ENCODE results near the gene ATP6AP1.
A peak's percentile ranks its signal among the peaks of the same experiment; 100 is the strongest.
"Not testable (repeated sequence)": the region's sequence is repeated elsewhere in the genome, so short reads cannot be mapped to it uniquely, and the experiment has no call there.

Gene ATP6AP1

GRCh38 chrX:154428176-154429171 lies at the start of gene ATP6AP1:
TSS of gene ATP6AP1 (plus strand) at chrX:154428677. CDS start at chrX:154428693, 16 bp downstream.
- peak; percentile 96 for DNase-seq

- DNase-seq = peak; percentile 94
These were observed 49.5 kb upstream of the ATP6AP1 start, which contains the start of gene EMD for GRCh38 chrX:154378799-154379568. TSS of gene EMD (plus strand) at chrX:154379295. CDS start at chrX:154379485, 190 bp downstream.

GRCh38 chrX:154379569-154379951 lies 48.9 kb upstream of the ATP6AP1 start:
- DNase-seq = no peak

GRCh38 chrX:154380153-154380552 lies 48.3 kb upstream of the ATP6AP1 start:
- DNase-seq = no peak

GRCh38 chrX:154380787-154381186 lies 47.7 kb upstream of the ATP6AP1 start:
- DNase-seq = no peak

DNA sequence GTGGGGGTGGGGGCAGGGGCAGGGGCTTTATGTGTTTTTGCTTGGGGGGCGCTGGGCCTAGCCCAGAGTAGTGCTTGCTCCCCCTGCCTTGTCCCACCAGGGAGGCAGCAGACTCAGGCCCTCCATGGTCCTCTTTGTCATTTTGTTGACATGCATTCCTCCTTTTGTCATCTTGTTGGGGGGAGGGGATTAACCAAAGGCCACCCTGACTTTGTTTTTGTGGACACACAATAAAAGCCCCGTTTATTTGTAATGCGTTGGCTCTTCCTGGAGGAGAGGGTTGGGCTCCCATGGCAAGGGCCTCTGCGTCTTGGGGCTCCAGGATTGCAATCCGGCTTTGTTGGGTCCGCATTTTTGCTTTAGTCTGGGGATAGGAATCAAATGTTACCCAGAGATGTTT lies 47.2 kb upstream of the ATP6AP1 start:
- no peak for DNase-seq

DNA sequence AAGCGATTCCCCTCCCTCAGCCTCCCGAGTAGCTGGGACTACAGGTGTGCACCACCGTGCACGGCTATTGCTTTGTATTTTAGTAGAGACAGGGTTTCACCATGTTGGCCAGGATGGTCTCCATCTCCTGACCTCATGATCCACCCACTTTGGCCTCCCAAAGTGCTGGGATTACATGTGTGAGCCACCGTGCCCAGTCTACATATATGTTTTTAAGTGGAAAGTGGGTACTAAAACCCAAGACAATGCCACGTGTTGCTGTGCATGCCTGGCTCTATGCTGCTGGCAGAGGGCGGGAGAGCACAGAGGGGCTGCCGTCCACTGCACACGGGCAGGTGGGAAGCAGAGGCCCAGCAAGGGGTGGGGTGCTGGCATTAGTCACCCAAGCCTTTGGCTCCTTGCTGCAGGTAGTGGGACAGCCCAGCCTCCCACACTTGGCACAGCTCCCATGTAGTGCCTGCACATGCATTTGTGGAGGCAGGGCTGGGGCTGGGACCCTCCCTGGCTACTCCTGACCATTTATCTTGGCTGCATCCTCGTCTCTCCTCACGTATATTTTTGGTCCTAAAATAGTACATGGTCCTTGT lies 45.9 kb upstream of the ATP6AP1 start:
- DNase-seq = no peak

DNA sequence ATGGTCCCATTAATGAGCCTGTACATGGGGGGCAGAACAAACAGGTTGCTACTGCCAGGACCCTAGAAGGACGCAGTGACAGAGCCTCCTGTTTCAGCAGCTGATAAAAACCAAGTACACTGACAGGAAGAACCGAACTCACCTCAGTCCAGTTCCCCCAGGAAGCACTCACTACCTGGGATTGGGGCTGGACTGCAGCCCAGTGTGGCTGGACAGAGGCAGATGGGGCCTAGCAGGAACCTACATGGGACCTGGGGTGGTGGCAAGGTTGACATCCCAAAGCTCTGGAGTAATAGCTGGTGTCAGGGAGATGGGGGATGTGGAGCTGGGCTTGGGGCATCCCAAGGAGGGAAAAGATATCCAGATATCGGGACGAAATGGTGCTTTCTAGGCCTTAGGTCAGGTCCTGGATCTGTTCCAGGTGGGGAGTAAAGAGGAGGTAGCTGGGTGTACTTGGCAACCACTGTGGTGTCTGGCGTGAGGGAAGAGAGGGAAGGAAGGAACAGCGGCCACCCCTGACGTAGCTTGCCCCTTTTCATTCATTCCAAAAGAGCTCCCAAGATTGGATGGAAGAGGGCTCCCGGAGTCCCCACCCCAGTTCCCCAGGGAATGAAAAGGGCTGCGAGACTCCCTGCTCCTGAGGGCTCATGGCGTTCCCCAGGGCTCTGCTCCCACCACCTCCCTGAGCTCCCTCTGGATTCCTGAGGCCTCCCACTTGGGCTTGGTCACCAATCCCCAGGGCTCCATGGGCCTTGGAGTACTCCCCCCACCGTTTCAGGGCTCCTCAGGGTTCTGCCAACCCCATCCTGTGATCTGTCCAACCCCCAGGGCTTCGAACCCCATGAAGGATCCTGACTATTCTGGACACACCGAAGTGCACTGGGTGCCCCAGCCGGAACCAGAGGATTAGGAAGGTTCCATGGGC lies 44.9 kb upstream of the ATP6AP1 start:
- DNase-seq = no peak

GRCh38 chrX:154384284-154384892 lies 44.1 kb upstream of the ATP6AP1 start:
- DNase-seq = no peak

DNA sequence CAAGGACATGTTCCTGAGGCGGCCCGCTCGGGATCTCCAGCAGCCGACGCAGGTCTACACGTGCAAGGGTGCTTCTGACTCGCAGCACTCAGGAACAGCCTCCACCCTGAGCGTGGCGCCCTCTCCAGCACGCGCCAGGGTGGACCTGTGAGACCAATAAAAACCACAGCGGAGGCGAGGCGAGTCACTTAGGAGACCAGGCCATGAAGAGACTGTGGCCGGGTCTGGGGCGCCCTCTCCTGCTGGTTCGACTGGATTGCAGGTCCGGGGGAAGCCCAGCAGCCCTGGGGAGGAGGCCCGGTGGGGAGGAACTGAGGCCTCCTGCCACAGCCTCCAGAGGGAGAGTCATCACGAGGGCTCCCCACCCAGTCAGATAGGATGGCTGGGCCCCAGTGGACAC lies 40.4 kb upstream of the ATP6AP1 start:
- DNase-seq = not testable (repeated sequence)

- not testable (repeated sequence) for DNase-seq
These were observed 39.8 kb upstream of the ATP6AP1 start for GRCh38 chrX:154388649-154389048.

GRCh38 chrX:154389812-154390747 lies 38.4 kb upstream of the ATP6AP1 start:
- DNase-seq = not testable (repeated sequence)

- DNase-seq = not testable (repeated sequence)
These were observed 32.1 kb upstream of the ATP6AP1 start for GRCh38 chrX:154396363-154396762.

DNA sequence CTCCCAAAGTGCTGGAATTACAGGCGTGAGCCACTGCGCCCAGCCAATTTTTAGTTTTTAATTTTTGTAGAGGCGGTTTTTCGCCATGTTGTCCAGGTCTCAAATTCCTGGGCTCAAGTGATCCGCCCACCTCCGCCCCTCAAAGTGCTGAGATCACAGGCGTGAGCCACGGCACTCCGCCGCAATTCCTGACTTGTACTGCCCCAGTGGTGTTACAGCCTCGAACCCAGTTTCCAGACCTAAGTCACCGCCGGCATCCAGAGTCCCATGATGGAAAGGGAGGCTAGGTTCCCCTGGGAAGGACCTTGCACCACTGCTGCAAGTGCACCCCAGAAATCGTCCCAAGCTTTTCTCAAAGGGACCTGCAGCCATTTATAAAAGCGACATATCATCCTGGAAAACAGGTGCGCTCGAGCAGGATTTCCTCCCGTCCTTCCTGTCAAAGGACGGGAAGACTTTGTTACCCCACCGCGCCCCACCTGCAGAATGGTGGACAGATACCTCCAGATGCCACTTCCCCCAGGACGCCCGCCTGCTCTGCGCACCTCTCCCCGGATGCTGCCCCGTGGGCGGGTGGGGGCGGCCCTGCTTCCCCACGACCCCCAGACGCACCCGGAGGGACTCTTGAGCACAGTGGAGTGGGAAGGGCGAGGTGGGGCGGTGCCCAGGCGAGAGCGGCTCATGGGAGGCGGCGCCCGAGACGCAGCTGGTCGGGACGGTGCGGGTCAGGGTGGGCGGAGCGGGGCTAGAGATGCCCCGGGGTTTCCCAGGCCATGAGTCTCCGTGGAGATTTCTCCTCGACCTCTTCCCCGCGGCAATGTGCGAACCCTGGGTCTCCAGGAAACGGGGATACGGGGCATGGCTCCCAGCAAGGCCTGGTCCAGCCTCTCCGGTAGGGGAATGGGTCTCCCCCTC lies 31.2 kb upstream of the ATP6AP1 start:
- DNase-seq = no peak

GRCh38 chrX:154397888-154398667 lies 30.4 kb upstream of the ATP6AP1 start, which contains the start of gene RPL10:
TSS of gene RPL10 (plus strand) at chrX:154398377. CDS start at chrX:154398520, 143 bp downstream.
- peak; percentile 92 for DNase-seq

DNA sequence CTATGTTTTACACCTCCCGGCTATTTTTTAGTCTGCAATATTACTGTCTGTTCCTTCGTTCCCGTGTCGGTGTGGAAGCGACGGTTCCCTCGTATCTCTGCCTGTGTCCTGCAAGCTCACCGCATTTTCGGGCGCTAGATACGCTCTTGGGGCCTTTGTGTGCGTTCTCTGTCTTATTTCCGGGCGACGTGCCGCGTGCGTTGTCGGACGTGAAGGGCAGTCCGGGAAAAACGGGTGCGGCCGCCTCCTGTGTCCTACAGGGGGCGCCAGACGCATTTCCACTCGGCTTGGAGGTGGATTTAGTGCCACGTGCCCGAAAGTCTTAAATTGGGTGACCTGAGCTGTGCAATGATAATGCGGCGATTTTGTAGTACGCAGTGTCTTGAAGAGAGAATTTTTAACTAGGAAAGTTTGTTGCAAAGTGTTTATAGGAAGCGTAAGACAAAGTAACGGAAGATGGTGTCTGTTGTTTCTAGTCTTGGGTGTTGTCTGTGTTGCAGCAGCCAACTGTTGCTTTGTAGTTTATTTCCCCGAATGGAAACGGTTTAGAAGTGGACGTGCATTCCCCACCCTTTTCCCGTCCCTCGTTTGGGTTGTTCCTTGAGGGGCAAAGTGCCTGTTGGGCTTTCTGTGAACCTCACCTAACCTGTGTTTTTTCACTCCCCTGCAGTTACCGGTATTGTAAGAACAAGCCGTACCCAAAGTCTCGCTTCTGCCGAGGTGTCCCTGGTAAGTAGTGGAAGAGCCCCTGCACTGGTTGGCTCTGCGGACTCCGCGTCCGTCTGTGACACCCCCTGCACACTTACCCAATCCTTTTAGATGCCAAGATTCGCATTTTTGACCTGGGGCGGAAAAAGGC lies 29.6 kb upstream of the ATP6AP1 start:
- DNase-seq = peak; percentile 53

Data from NCI-H187 treated with DMSO at 0.1 percent for 48 hours (cell line).